Body of pancreas (tissue), 4 donors: Measurements from ENCODE around the gene NUDT14.

Source experiments
- POLR2A ChIP-seq, 3 donors: fragments of 450-650 bp; IDR thresholded peaks; one replicate each; pipeline ENCODE4 v1.6.1; 2016; ENCODE audit warnings: antibody characterized with exemption in 3 of 3, mild to moderate bottlenecking in 2 of 3
- TF ChIP-seq, protein P1 (sequence below), 7 experiments: fragments of 450-650 bp in 4 of 7; fragments of 200-600 bp in 3 of 7; sonication (generic) in 3 of 7; IDR thresholded peaks; one replicate each; pipeline ENCODE4 v1.5.1; 2016 to 2019; ENCODE audit warnings: antibody characterized with exemption in 7 of 7

DNA sequence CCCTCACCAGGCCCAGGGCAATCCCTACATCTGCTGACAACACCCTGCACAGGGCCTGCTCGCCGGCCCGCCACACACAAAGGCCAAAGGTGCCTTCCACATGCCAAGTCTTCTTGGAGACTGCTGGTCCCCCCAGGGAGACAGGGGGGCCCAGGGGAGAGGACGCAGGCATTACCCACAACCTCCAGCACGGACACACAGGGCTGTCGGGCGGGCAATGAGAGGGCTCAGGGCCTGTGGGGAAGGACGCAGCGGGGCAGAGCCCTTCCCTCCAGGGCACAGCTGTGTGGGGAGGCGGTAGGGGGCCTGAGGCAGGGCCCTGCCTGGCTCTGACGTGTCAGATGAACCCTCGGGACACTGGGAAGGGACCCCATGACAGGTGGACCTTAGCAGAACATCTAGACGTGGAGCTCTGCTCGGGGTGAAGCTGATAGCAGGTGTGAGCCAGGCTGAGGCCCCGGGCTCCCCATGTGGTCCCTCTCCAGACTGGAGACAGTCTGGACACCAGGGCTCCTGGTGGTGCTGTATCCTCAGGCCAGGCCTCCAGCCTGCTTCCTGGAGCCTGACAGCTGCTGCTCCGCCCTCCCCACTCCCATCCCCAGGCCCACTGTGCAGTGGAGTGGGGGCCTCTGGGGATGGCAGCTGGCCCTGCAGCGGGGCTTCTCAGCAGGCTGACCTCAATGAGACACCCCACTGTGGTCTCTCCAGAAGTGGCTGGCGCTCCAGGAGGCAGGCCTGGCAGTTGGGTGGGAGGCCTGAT lies 31.6 kb upstream of the NUDT14 start:
- TF ChIP-seq, protein P1, sequence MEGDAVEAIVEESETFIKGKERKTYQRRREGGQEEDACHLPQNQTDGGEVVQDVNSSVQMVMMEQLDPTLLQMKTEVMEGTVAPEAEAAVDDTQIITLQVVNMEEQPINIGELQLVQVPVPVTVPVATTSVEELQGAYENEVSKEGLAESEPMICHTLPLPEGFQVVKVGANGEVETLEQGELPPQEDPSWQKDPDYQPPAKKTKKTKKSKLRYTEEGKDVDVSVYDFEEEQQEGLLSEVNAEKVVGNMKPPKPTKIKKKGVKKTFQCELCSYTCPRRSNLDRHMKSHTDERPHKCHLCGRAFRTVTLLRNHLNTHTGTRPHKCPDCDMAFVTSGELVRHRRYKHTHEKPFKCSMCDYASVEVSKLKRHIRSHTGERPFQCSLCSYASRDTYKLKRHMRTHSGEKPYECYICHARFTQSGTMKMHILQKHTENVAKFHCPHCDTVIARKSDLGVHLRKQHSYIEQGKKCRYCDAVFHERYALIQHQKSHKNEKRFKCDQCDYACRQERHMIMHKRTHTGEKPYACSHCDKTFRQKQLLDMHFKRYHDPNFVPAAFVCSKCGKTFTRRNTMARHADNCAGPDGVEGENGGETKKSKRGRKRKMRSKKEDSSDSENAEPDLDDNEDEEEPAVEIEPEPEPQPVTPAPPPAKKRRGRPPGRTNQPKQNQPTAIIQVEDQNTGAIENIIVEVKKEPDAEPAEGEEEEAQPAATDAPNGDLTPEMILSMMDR (IDR thresholded peaks at IDR 0.05), result no peak
- no peak for TF ChIP-seq POLR2A (IDR thresholded peaks at IDR 0.05)
